ENCODE results near the gene RPL41.
"Not testable (repeated sequence)": the region's sequence is repeated elsewhere in the genome, so short reads cannot be mapped to it uniquely, and the experiment has no call there.

The RPL41 gene

DNA sequence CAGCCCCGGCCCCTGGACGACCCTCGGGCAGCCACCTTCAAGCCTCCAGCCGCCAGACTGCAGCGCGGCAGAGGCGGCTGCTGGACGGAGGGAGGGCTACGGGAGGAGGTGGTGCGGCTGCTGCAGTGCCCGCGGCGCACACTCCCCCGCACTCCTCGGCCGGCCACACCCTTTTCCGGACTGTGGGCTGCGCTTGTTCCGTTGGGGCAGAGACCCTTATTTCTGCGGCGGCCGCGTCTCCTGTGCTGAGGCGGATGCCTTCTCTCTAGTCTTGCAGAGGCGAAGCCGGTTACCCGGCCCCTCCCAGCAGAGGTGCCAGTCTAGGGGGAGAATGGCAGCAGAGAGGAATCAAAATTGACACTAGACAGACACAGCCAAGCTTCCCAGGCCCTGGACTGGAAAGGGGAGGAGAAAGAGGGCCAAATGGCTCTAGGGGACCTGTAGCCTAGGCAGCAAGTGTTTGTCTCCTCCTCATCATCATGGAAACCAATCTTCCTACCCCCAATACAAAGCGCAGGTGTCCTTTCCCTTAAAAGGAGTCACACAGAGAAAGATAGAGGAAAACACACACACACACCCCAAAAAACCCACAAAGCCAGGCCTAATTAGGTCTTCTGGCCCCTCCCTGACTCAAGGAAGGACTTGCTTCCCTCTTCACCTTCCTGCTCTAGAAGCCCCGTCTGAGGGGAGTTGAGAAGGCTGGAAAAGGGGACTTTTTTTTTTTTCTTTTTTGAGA, 12.9 kb downstream of the RPL41 start:
- DNase-seq, result peak; percentile 90

- no peak for DNase-seq
Observed at GRCh38 chr12:56129942-56130495, 13.6 kb downstream of the RPL41 start.

DNA sequence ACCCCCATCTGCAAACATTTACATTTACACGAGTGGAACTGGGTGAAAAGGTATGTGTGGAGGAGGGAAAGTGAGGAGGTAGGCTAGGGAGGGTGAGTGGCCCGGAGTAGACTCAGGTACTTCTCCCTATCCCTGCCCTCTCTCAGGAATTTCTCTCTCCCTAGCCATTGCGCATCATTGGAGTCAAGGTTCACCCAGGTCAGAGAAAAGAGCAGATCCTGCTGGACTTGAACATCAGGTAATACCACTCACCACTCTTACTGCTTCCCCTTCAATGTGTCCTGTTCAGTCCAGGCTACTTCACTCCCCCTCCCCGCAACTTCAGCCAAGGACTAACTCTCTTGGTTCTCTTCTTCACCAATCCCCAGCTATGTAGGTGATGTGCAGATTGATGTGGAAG, 14.4 kb downstream of the RPL41 start:
- no peak for DNase-seq

DNA sequence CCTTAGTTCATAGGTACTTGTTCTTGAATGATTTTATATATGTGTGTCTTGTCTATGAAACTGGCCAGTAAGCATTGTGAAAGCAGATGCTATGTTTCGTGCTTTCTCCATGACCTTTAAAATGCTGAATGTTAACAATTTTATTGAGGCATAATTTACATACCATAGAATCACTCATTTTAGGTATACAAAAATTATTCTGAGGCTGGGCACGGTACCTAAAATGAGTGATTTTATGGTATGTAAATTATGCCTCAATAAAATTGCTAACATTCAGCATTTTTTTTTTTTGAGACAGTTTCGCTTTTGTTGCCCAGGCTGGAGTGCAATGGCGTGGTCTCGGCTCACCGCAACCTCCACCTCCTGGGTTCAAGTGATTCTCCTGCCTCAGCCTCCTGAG, 18.5 kb downstream of the RPL41 start:
- no peak for DNase-seq

GRCh38 chr12:56137853-56138571, 21.6 kb downstream of the RPL41 start:
- peak; percentile 58 for DNase-seq

- DNase-seq, result no peak
Observed at GRCh38 chr12:56141946-56142784, 25.7 kb downstream of the RPL41 start.

GRCh38 chr12:56143217-56143616, 26.8 kb downstream of the RPL41 start:
- no peak for DNase-seq

DNA sequence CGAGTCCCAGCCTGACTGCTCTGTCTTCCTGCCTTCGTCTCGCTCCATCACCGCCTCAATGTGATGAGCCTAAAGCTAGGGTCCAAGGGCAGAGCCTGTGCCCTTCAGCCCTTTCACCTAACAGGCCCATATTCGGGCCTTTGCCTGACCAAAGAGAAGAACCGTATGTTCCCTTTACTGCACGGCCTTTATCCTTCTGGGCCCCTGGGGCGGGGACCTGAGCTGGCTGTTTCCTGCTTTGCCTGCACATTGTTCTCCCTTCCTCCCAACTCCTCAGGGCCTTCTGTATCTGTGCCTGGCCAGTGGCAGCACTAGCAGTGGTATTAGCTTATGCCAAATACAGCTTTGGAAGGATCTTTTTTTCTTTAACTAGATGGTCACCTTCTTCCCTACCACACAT, 27.4 kb downstream of the RPL41 start:
- DNase-seq, result no peak

DNA sequence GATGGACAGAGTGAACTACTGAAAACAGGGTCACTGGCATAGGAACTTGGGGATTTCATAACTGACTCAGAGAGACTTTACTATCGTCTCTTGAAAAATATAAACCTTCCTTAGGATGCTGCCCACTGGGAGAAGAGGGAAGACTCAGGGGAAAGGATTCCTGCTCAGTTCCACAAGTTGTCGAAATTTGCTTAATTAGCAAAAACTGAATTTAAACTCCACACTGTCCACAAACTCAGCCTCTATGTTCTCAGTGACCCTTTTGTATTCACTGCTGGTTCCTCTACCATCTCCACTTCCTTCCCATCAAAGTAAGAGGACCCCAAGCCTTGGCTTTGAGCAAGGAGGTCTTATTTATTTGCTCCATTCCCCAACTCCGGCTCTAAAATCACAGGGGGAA, 28.8 kb downstream of the RPL41 start:
- no peak for DNase-seq

DNA sequence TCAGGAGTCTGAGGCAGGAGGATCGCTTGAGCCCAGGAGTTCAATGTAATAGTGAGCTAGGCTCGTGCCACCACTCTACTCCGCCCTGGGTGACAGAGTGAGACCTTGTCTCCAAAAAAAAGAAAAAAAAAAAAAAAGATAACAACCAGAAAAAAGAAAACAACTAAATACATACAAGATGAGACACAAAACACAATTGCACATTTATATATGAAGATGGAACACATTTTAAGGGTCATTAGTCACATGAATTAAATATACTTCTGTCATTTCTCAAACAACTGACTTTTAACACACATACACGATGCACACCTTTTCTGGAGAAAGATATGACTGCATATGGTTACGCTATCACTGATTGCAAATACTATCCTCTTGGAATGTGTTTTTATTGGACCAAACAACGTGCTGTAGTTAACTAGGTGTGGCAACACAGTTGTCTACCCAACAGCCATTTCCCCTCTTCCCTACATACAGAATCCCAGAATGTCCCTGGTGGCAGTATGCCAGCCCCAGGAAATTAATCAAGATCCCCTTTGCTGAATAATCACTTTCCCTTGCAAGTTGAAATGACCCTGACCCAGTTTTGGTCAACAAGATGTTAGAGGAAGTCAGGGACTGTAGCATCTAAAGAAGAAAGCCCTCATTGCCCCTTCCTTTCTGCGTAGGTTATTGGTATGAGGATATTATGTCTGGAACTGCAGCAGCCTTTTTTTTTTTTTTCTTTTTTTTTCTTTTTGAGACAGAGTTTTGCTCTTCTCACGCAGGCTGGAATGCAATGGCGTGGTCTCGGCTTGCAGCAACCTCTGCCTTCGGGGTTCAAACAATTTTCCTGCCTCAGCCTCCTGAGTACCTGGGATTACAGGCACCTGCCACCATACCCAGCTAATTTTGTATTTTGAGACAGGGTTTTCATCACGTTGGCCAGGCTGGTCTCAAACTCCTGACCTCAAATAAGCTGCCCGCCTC, 30.3 kb downstream of the RPL41 start:
- DNase-seq, result no peak

- no peak for DNase-seq
Observed at GRCh38 chr12:56150563-56150962, 34.1 kb downstream of the RPL41 start.

DNA sequence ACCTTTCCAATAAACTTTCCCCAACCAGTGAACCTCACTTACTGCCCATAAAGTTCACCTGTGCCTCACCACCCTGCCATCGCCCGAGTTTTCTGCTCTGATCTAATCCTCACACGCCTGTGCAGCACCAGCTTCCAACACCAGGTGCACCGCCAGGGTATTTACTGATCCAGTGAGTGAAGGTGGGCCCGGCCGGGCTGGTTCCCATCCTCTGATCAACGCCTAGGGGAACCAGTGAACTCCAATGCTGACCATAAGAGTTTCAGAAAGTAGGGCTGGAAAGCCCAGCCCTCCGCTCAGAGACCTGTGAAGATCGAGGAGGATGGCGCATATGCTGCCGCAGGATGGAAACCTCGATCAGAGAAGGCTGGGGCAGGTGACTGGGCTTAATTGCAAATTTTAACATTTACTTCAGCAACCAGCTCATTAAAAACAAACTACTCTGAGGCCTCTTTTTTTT, 35.3 kb downstream of the RPL41 start:
- DNase-seq, result peak; percentile 88

- DNase-seq, result peak; percentile 98
Observed at GRCh38 chr12:56152132-56152755, 35.8 kb downstream of the RPL41 start, which contains the start of gene MYL6B. MYL6B (plus strand) TSS chr12:56152587; CDS start chr12:56153919, 1,332 bp downstream.

GRCh38 chr12:56152756-56153677, 36.6 kb downstream of the RPL41 start:
- DNase-seq, result no peak

DNA sequence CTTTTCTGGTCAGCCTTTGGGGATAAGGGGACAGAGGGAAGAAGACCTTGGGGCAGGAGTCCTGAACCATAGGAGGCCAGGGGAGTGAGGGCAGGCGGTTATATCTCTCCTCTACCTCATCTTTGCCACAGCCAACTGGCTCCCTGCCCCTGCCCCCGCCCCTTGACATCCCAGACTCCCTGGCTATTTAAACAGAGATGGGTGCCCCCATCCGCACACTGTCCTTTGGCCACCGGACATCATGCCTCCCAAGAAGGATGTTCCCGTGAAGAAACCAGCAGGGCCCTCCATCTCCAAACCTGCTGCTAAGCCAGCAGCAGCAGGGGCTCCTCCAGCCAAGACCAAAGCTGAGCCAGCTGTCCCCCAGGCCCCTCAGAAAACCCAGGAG, 37.2 kb downstream of the RPL41 start:
- DNase-seq, result no peak

GRCh38 chr12:56154246-56154771, 37.9 kb downstream of the RPL41 start:
- no peak for DNase-seq

DNA sequence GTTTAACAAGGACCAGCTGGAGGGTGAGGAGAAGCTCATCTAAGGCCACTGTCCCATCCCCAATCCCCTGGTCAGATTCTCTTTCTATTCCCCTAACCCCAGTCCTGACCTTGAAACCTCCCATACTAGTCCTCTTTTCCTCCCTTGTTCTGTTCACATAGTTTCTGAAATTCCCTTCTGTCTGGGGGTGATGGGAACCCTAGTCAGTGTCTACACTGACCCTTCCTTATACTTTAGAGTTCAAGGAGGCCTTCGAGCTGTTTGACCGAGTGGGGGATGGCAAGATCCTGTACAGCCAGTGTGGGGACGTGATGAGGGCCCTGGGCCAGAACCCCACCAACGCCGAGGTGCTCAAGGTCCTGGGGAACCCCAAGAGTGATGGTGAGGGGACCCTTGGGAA, 38.4 kb downstream of the RPL41 start:
- DNase-seq, result no peak

DNA sequence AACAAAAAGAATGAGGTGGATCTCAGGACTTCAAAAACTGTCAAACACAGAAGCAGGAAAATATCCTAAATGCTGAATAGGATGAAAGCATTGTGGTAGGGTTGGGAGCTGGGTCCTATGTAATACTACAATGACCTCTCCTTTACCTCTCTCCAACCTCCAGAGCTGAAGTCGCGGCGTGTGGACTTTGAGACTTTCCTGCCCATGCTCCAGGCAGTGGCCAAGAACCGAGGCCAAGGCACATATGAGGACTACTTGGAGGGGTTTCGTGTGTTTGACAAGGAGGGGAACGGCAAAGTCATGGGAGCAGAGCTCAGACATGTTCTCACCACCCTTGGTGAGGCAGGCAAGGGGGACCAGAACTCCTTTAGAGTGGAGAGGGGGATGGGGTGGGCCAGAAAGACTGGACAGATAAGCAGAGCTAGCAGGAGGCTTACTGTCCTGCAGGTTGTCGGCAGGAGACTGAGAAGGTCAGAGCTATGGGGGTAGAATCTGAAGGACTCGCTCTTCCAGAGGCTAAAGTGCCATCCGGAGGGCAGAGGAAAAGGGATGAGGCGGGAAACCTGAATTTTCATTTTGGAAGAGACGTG, 38.9 kb downstream of the RPL41 start:
- DNase-seq, result no peak

DNA sequence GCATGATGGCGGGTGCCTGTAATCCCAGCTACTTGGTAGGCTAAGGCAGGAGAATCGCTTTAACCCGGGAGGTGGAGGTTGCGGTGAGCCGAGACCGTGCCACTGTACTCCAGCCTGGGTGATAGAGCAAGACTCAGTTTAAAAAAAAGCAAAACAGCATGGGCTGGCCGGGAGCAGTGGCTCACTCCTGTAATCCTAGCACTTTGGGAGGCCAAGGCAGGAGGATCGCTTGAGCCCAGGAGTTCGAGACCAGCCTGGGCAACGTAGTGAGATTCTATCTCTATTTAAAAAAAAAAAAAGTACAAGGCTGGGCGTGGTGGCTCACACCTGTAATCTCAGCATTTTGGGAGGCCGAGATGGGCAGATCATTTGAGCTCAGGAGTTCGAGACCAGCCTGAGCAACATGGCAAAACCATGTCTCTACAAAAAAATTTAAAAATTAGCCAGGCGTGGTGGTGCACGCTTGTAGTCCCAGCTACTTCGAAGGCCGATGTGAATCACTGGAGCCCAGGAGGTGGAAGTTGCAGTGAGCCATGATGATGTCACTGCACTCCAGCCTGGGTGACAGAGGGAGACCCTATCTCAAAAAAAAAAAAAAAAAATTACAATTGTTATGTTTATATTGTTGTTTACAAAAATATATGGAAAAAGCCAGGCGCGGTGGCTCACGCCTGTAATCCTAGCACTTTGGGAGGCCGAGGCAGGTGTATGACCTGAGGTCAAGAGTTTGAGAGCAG, 40.2 kb downstream of the RPL41 start:
- not testable (repeated sequence) for DNase-seq

Measured in activated effector memory CD4-positive, alpha-beta T cell treated with anti-CD3 and anti-CD28 coated beads, Interleukin-2, amount 50 U/mL, for 16 hours (primary cell).